NCI-H748 (cell line): ENCODE data around the gene LIX1.
"Not testable (repeated sequence)": the region's sequence is repeated elsewhere in the genome, so short reads cannot be mapped to it uniquely, and the experiment has no call there.

Experiments
- DNase-seq: peaks from one replicate; lab custom pipeline; 2025; ENCODE audit not compliant: unreplicated experiment; lab: John Stamatoyannopoulos, UW

LIX1 gene

DNA sequence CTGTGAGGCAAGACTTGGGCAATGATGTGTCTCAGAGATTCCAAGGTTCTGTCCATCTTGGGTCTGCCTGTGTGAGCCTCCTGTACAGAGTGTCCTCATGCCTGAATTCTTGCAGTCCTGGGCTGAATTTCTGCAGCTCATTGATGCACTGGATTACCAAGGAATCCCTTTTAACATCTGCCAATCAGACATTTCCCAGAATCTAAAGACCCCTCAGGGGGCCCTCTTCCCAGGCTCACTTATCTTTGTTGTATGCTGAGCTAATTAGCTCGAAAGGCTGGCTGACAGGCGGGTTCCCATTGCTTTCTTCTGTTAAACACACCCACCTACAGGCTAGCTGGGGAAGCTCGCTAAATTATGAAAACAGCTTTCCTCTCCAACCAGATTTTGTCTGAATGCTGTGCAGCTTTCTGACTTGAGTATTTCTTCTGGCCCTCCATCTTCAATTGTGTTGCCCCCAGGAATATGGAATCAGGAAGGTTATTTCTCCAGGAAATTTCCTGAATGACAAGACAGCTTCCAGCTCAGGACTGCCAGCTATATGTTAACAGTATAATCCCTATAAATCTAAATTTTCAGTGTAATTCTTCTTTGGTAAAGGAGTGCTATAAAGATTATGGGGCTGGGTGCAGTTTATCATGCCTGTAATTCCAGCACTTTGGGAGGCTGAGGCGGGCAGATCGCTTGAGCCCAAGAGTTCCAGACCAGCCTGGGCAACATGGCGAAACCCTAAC is at the start of gene LIX1:
Gene LIX1, minus strand, starts transcription at position 91 of the 734 bp plus-strand sequence. Its CDS starts 35 bp downstream, at position 56.
- peak; percentile 86 for DNase-seq

DNA sequence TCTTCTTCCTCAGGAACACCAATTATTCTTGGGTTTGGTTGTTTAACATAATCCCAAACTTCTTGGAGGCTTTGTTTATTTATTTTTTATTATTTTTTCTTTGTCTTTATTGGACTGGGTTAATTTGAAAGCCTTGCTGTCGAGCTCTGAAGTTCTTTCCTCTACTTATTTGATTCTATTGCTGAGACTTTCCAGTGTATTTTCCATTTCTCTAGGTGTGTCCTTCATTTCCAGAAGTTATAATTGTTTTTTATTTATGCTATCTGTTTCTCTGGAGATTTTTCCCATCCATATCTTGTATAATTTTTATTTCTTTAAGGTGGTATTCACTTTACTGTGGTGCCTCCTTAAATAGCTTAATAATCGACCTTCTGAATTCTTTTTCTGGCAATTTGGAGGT is 49.5 kb upstream of the LIX1 start:
- DNase-seq = no peak

DNA sequence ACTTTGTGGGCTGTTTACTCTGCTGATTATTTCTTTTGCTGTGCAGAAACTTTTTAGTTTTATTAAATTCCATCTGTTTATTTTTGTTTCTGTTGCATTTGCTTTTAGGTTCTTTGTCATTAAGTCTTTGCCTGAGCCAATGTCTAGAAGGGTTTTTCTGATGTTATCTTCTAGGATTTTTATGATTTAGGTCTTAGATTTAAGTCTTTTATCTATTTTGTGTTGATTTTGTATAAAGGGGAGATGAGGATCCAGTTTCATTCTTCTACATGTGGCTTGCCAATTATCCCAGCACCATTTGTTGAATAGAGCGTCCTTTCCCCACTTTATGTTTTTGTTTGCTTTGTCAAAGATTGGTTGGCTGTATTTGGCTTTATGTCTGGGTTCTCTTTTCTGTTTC is 47.1 kb upstream of the LIX1 start:
- DNase-seq = not testable (repeated sequence)

DNA sequence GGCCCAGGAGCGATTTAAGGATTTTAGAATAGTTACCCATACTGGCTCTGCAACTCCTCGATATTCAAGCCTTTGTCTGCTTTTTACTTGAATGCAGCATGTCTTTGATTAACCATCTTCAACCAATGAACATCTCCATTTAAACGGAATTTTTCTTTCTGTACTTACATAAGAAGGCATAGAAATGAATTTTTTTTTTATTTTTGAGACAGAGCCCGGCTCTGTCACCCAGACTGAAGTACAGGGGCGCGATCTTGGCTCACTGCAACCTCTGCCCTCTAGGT is 41.5 kb upstream of the LIX1 start:
- DNase-seq = no peak

DNA sequence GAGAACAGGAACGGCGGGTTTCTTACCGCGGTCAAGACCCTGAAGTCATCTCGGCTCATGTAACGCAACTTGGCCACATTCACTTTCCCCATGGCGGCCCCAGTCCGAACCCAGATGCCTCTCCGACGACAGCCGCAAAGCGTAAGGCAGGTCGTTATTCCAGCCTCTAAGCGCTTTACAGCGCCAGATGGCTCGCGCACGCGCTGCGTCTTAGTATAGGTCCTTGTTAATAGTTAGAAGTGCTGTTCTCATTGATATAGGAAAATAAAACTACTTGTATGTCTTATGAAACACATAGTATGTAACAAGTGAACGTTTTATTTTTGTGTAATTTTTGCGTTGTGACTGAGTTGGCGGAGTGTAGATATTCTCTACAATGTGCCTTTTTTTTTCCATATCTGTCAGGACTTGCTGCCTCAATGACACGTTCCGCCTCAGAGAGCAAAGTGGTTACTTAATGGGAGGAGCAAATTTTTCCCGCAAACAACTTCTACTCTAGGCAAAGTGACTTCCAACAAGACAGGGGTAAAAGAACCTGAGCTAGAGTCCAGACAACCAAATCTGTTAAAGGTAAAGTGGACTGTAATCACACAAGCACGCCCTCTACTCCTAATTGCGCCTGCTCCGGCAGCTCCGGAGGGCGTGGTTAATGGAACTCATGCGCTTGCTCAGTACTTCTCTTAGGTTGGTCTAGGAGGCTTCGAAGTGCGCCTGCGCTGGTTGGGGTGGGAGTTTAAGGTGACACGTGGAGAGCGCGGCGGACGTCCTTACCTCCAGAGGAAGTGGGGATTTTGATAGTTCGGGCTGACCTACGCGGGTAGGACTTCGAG is 40.9 kb upstream of the LIX1 start, which contains the start of gene RIOK2:
Gene RIOK2, minus strand, starts transcription at position 148 of the 830 bp plus-strand sequence. Its CDS starts 56 bp downstream, at position 92.
- peak; percentile 97 for DNase-seq

DNA sequence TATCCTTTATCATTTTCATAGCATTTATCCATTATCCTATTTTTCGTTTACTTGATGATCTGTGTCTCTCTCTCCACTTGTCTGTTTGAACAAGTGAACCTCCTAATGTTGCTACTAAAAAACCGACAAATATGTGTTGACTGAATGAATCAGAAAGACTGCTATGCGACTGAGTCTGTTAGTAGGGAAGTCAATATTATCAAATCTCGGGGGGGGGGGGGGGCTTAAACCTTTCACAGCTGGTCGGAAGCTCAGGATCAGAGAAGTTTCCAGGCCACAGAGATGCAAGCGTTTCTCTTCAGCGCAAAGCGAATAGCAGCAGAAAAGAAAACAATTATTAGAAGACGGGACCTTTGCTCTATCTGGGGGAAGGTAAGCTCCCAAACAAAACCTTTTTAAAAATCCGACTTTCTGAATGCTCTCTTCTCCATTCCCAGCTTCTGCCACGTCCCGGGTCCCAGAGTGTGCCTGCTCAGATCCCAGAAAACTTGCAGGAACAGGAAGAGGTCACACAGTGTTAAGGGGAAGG is 40.2 kb upstream of the LIX1 start:
- no peak for DNase-seq

DNA sequence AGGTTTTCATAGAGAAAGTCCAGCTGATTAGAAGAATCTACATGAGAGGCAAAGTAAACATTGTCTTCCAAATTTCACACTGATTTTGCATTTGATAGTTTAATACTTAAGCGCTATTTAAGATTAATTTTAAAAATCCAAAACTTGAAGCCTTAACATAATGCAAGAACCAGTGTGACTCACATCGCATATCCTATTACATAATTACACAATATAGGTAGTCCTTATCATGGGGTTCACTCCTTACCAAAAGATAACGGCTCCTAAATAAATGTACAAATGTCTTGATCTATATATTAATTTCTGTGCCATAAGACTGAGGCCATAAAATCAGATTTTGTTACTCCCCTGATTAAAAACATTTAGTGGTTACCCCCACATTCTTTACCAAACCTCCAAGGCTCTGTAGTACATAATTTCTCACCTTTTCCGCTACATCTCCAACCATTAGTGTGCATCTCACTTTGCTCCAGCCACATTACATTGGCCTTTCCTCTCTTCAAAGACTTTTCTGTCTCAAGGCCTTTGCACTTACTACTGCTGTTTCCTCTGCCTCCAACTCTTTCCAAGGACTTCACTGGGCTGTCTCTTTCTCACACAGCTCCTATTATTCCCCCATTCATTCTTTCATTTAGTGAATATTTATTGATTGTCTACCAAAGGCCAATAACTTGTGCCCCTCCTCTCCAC is 39.6 kb upstream of the LIX1 start:
- no peak for DNase-seq

DNA sequence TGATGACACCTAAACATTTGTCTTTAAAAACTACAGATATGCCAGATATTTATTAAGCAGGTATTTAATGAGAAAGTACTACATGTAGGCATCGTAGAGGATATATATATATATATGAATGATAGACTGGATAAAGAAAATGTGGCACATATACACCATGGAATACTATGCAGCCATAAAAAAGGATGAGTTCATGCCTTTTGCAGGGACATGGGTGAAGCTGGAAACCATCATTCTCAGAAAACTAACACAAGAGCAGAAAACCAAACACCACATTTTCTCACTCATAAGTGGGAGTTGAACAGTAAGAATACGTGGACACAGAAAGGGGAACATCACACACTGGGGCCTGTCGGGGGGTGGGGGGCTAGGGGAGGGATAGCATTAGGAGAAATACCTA is 37.0 kb upstream of the LIX1 start:
- DNase-seq = not testable (repeated sequence)

DNA sequence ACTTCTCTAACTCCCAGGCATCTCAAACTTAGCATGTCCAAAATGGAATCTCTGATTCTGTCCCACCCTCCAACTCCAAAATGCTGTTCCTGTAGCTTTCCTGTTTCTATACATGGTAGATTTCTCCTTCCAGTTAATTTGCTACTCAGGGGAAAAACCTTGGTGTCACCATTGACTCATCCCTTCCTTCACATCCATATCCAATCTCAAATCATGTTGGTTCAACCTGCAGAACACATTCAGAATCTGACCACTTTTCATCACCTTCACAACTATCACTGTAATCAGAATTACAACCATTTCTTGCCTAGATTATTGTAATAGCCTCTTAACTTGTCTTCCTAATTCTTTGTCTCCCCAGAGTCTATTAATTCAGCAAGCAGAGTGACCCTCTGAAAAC is 29.8 kb upstream of the LIX1 start:
- DNase-seq = no peak

DNA sequence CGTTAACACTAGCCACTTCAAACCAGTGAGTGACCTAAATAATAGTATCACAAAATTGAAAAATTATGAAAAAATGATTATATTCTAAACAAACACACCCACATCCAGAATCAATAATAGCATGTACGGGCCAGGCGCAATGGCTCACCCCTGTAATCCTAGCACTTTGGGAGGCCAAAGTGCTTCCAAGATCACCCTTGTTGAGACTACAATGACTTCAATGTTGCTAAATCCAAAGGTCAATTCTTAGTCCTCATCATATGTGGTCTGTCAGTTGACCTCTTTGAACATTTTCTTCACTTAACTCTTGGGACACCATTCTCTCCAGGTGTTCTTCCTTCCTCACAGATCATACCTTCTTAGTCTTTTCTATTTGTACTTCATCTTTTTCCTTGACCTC is 29.3 kb upstream of the LIX1 start:
- DNase-seq = no peak

DNA sequence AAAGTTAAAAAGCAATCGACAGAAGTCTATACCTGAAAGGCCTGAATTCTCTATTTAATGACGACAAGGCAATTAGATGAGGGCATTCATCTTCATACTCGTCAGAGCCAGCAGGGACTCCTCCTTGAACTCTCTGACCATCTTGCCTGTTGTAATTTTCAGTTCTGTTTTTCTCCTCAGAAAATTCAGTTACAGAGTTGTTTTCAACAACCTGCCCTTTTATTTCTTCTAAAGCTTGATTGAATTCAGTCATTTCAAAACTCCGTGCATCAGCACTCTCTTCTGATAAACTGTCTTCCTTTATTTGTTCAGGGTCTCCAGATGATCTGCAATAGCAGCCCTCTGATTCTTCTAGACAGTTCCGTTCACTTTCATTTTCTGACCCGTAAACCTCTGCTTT is 25.0 kb upstream of the LIX1 start:
- no peak for DNase-seq

DNA sequence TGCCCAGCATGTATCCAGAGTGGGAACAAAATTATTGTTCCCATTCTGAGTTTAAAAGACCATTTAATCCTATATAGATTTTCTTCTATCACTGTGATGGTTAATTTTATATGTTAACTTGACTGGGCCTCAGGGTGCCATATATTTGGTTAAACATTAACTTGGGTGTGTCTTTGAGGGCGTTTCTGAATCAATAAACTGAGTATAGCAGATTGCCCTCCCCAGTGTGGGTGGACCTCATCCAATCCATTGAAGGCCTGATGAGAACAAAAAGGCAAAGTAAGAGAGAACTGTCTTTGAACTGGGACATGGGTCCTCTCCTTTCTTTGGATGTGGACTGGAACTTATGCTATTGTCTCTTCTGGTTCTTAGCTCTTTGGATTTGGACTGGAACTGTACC is 23.3 kb upstream of the LIX1 start:
- DNase-seq = no peak

DNA sequence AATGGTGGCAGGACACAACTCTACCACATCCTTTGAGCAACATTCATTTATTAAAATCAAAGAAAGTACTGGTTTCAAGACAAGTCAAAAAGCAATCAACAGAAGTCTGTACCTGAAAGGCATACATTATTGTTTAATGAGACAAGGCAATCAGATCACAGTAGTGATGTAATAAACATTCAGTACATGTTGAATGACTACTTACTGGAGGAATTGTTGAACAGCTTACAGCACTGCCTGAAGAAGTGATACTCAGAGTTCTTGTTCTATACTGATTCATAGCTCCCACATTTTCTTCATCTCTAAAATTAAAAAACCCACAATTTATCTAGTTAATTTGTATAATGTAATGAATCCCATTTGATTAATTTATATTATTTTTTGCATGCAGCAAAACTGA is 22.4 kb upstream of the LIX1 start:
- DNase-seq = no peak

DNA sequence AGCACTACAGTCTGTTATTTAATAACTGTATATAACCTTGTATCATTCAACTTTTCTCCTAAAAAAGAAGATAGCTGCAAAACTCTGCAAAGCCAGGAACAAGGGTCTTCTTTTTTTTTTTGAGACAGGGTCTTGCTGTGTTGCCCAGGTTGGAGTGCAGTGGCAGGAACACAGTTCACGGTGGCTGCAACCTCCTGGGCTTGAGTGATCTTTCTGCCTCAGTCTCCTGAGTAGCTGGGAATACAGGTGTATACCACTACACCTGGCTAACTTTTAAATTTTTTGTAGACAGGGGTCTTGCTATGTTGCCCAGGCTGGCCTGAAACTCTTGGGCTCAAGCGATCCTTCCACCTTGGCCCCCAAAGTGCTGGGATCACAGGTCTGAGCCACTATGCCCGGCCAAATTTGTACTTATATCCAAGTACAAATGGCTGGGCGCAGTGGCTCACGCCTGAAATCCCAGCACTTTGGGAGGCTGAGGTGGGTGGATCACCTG is 21.4 kb upstream of the LIX1 start:
- DNase-seq = no peak

DNA sequence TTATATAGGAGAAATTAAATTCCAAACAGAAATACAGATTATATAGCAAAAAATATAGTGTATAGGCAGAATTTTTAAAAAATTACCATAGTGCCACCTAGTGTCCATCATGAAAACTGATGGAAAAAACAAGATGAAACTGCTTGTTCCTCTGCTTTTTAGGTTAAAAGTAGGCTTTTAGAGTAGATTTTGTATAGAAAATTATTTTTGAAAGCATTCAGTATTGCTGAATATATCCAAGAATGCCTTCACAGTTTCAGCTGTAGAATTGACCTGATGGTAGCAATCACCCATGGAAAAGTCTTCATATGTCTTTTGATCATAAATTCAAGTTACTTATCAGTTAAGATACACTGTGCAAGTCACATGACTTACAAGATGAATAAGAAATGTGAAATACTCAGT is 21.0 kb upstream of the LIX1 start:
- DNase-seq = no peak

DNA sequence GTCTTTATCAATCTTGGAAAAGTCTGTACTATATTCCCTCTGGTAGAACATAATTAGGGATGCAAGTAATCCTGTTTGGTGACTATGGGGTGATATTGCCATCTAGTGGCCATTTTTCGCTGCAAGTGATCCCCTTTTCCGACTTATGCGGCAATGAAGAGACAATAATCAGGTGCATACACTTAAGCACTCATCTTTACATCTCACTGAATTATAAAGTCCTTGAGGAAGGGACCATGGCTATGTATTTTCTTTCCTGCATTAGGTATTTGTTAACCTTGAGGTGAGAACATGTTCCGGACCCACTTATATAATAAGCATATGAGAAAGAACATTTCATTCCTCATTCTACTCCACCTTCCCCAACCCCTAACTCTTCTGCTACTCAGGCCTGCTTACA is 19.6 kb upstream of the LIX1 start:
- DNase-seq = peak; percentile 73

DNA sequence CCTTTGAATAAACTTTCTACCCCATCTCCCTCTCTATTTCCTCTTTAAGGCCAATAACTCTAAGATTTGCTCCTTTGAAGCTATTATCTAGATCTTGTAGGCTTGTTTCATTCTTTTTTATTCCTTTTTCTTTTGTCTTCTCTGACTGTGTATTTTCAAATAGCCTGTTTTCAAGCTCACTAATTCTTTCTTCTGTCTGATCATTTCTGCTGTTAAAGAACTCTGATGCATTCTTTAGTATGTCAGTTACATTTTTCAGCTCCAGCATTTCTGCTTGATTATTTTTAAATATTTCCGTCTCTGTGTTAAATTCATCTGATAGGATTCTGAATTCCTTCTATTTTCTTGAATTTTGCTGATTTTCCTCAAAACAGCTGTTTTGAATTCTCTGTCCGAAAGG is 15.3 kb upstream of the LIX1 start:
- DNase-seq = no peak

DNA sequence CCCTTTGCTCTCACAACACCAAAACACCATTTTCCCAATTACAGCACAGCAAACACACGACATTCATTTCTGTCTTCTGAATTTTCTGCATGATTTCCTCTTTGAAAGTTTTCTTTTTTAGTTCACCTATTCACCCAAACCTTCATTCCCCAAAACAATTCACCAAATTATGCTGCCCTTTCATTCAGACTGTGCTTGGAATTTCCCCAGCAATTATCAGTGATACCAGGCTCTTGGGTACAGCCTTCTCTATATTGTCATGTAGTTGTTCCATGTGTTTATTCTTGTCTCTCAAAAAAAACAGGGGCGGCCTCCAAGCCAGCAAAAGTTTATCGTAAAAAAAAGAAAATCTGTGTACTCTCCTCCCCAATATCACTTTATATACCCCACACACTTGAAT is 9.0 kb upstream of the LIX1 start:
- DNase-seq = no peak

DNA sequence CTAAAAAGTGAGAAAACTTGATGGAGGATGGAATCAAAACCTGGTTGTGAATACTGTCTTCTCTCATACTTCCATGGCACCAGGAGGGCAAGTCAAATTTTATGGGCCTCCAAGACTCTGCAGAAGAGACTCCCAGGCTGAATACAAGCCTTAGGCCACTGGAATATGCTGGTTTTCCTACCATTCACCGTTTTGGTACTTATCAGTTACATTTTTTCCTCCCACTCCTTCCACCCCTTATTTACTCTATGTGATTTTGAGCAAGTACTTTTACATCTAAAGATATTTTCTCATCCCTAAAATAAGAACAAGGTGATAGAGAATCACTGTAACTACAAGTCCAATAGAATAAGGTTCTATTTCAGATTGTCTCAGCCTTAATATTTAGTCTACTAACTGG is 8.0 kb upstream of the LIX1 start:
- DNase-seq = no peak

DNA sequence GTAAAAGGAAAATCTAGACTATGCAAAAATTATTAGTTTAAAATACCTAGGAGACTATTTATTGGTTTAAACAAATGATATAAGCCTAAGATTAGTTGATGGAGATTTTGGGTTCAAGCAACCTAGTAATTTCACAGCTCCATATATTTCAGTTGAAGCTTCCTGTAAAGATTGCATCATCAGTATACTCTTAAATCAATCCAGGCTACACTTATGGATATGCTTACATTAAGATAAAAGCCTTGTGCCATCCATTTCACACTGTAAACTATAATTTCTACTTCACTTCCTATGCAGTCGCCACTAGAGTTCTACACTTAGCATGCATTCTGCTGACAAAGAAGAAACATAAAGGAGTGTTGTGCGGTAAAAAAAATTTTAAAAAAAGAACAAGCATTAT is 7.3 kb upstream of the LIX1 start:
- DNase-seq = no peak

DNA sequence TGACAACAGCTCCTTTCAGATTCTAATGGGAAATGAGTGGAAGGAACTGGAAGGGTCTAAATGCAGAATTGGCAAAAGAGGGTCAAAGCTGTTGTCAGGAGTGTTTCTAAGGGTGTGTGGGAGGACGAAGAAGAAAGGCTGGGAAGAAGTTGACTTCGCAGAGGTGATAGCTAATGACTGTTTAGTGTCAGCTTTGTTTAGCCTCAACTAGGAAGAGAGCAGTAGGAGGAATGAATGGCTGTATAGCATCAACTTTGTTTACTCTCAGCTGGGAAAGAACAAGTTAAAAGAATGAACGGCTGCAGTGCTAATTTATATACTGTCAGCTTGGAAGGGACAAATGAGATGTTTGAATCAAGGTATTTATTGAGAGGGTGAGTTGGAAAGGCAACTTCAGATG is 5.9 kb upstream of the LIX1 start:
- DNase-seq = no peak

DNA sequence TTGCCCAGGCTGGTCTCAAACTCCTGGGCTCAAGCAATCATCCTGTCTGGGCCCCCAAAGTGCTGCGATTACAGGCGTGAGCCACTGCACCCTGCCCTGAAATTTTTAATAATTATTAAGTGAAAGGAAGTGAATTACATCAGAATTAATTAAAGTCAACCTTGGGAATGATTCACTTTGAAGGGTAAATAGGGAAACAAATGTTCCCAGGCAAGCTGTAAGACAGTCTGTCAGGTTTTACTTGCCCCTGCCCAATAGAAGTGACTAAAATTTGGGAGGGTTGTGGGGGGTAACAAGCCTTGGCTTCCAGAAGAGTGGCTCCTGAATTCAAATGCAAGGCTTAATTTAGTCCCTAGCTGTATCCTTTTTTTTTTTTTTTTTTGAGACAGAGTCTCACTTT is 1.3 kb upstream of the LIX1 start:
- DNase-seq = no peak
